ENCODE measurements around the gene DMBX1. TPM values are rescaled to one million over a fixed set of nuclear protein-coding genes. Genes with fewer than 3 reads are reported as not detected.

DMBX1 gene
- total and polyA plus RNA-seq, 2 of the 4 experiments (the other 2 are of a cell fraction): not detected

DNA sequence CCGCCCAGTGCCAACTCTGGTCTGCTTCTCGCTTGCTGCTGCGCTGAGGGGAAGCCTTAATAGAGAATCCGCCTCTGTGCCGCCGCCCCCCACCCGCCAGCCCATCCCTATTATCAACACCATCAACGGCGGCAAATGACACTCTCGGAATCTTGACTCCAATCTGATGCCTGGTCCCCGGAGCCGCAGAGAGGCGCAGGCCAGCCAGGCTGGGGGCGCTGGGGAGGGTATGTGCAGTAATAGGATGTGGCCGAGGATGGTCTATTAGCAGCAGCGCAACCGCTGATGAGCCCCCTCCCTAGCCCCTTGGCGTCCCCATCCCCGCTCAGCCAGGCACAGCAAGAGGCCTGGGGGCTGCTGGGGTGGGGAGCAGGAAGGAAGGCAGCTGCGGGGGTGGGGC lies 15.1 kb upstream of the DMBX1 start:
- no peak overlapping the region for H2BK20ac ChIP-seq (ENCODE audit: low read depth, low read length)
- H2BK120ac ChIP-seq (ENCODE audit: low read depth, low read length): no peak overlapping the region
- ChIA-PET CTCF (no interaction called here), POLR2A (ENCODE audit: unreplicated experiment) (no interaction called here)
- H3K79me1 ChIP-seq (ENCODE audit: low read depth in 1 of 2, low read length in 2 of 2): no peaks in the 10 kb centered on the region
- no peaks in the 10 kb centered on the region for H3K4me1 ChIP-seq (ENCODE audit: control insufficient read depth, insufficient read depth, low read length)
- H2AK9ac ChIP-seq (replicated peaks; ENCODE audit: low read depth, low read length, poor library complexity): no peak overlapping the region
- H4K91ac ChIP-seq (ENCODE audit: insufficient read depth, low read depth, low read length): no peak overlapping the region
- no peak overlapping the region for H2BK5ac ChIP-seq (ENCODE audit: low read depth, low read length, poor library complexity, severe bottlenecking)
- no peak overlapping the region for H3K18ac ChIP-seq (ENCODE audit: low read depth, low read length)
- no peak overlapping the region for H3K14ac ChIP-seq (replicated peaks; ENCODE audit: low read depth, low read length)
- H3K23ac ChIP-seq (ENCODE audit: low read depth, low read length): no peak overlapping the region
- H3K9me3 ChIP-seq (ENCODE audit: control insufficient read depth, insufficient read depth, low read length): no peaks in the 10 kb centered on the region
- no peak overlapping the region for H3K4ac ChIP-seq (ENCODE audit: low read depth, low read length)
- no peak for ATAC-seq (ENCODE audit: low read depth)
- no peak overlapping the region for H3K4me2 ChIP-seq (ENCODE audit: low read depth, low read length)
- H3K27ac ChIP-seq (ENCODE audit: insufficient read depth, low read length): no peak overlapping the region
- 18% methylated on average over 2 of the region's 20 CpGs; no CpG with 5 or more reads in 1 of the 2 experiments for WGBS, 2 experiments (ENCODE audit: extremely low coverage in 2 of 2, insufficient read length in 1 of 2)
- TF ChIP-seq RCOR1 (IDR thresholded peaks at IDR 0.05; ENCODE audit: insufficient replicate concordance, low read length) (no peak), MXI1 (IDR thresholded peaks at IDR 0.05; ENCODE audit: borderline replicate concordance, low read depth, low read length) (no peak), MAFK (IDR thresholded peaks at IDR 0.05; ENCODE audit: low read depth, low read length) (no peak), RFX5 (IDR thresholded peaks at IDR 0.05; ENCODE audit: low read depth, low read length) (no peak), NFE2L2 (IDR thresholded peaks at IDR 0.05; ENCODE audit: low read depth, low read length) (no peak), MAZ (IDR thresholded peaks at IDR 0.05; ENCODE audit: borderline replicate concordance, low read depth, low read length) (no peak), CHD1 (IDR thresholded peaks at IDR 0.05; ENCODE audit: low read depth, low read length) (no peak), FOS (IDR thresholded peaks at IDR 0.05; ENCODE audit: low read depth, low read length) (no peak), SMC3 (IDR thresholded peaks at IDR 0.05; ENCODE audit: low read depth, low read length) (no peak)
- TF ChIP-seq, protein P1, sequence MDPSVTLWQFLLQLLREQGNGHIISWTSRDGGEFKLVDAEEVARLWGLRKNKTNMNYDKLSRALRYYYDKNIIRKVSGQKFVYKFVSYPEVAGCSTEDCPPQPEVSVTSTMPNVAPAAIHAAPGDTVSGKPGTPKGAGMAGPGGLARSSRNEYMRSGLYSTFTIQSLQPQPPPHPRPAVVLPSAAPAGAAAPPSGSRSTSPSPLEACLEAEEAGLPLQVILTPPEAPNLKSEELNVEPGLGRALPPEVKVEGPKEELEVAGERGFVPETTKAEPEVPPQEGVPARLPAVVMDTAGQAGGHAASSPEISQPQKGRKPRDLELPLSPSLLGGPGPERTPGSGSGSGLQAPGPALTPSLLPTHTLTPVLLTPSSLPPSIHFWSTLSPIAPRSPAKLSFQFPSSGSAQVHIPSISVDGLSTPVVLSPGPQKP (IDR thresholded peaks at IDR 0.05; ENCODE audit: borderline replicate concordance, low read depth, low read length): no peak
- TF ChIP-seq, protein P2, sequence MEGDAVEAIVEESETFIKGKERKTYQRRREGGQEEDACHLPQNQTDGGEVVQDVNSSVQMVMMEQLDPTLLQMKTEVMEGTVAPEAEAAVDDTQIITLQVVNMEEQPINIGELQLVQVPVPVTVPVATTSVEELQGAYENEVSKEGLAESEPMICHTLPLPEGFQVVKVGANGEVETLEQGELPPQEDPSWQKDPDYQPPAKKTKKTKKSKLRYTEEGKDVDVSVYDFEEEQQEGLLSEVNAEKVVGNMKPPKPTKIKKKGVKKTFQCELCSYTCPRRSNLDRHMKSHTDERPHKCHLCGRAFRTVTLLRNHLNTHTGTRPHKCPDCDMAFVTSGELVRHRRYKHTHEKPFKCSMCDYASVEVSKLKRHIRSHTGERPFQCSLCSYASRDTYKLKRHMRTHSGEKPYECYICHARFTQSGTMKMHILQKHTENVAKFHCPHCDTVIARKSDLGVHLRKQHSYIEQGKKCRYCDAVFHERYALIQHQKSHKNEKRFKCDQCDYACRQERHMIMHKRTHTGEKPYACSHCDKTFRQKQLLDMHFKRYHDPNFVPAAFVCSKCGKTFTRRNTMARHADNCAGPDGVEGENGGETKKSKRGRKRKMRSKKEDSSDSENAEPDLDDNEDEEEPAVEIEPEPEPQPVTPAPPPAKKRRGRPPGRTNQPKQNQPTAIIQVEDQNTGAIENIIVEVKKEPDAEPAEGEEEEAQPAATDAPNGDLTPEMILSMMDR (conservative IDR thresholded peaks at IDR 0.05; ENCODE audit: low read depth, low read length): no peak
- BruUV-seq (replicated peaks): no TSS peak
- H4K8ac ChIP-seq (ENCODE audit: low read depth in 2 of 2, low read length in 2 of 2): no peak overlapping the region
- H3K36me3 ChIP-seq (ENCODE audit: control insufficient read depth, insufficient read depth, low read length): no peaks in the 10 kb centered on the region
- H3K4me3 ChIP-seq (ENCODE audit: insufficient read depth, low read depth, low read length): no peak overlapping the region
- dilution Hi-C loops (cut with HindIII; ENCODE audit: low sequenced_read_pairs, unreplicated experiment): no loop called here
- peaks cover 67% of the 10 kb centered on the region for H3K27me3 ChIP-seq (ENCODE audit: control insufficient read depth, insufficient read depth, low read length)
- intact Hi-C loops (cut with micrococcal nuclease): no loop called here
- no peaks in the 10 kb centered on the region for H3K9me1 ChIP-seq (ENCODE audit: insufficient read depth, low read length)
- H2AFZ ChIP-seq (replicated peaks; ENCODE audit: low read length, poor library complexity): no peak overlapping the region
- no peak overlapping the region for H2BK15ac ChIP-seq (ENCODE audit: low read depth, low read length)
- no peak overlapping the region for H2AK5ac ChIP-seq (ENCODE audit: low read depth, low read length)
- no peak for DNase-seq
- H4K5ac ChIP-seq (ENCODE audit: low read depth, low read length): no peak overlapping the region
- H4K20me1 ChIP-seq (ENCODE audit: insufficient read depth, low read length): no peaks in the 10 kb centered on the region
- in situ Hi-C loops (cut with MboI; ENCODE audit: low sequenced_read_pairs): no loop called here
- H3K9ac ChIP-seq (ENCODE audit: low read depth, low read length): no peak overlapping the region
- no peak overlapping the region for H3K56ac ChIP-seq (ENCODE audit: extremely low read depth, insufficient read depth, low read length)
